ENCODE results near the gene TPP2. TPM values are rescaled to one million over a fixed set of nuclear protein-coding genes. Genes with fewer than 3 reads are reported as not detected.

TPP2 gene
- total RNA-seq, 2 donors from 2014 or later = 31.4 to 31.8 TPM

- TF ChIP-seq POLR2A (IDR thresholded peaks at IDR 0.05) (no peak), POLR2AphosphoS5 (IDR thresholded peaks at IDR 0.05) (no peak), CTCF (IDR thresholded peaks at IDR 0.05) (no peak)
- intact Hi-C loops (cut with DNase I) = no loop called here
- 92% methylated on average over 4 of the region's 4 CpGs for WGBS
- Histone ChIP-seq H3K27ac (no peak overlapping the region), H3K36me3 (no peaks in the 10 kb centered on the region), H3K9me3 (no peaks in the 10 kb centered on the region), H3K4me1 (replicated peaks) (no peaks in the 10 kb centered on the region), H3K27me3 (replicated peaks; ENCODE audit: insufficient read depth) (no peaks in the 10 kb centered on the region), H3K4me3 (no peak overlapping the region)
- no peak for DNase-seq (ENCODE audit: low spot score)
These were observed 83.4 kb downstream of the TPP2 start for GRCh38 chr13:102680133-102680717.

- Histone ChIP-seq H3K4me1 (replicated peaks) (no peaks in the 10 kb centered on the region), H3K36me3 (no peaks in the 10 kb centered on the region), H3K9me3 (no peaks in the 10 kb centered on the region), H3K4me3 (no peak overlapping the region), H3K27me3 (replicated peaks; ENCODE audit: insufficient read depth) (no peaks in the 10 kb centered on the region), H3K27ac (no peak overlapping the region)
- TF ChIP-seq POLR2A (IDR thresholded peaks at IDR 0.05) (no peak), POLR2AphosphoS5 (IDR thresholded peaks at IDR 0.05) (no peak), CTCF (IDR thresholded peaks at IDR 0.05) (no peak)
- DNase-seq (ENCODE audit: low spot score) = no peak
- intact Hi-C loops (cut with DNase I) = no loop called here
- WGBS = 87% methylated on average over 5 of the region's 5 CpGs
These were observed 84.3 kb downstream of the TPP2 start for GRCh38 chr13:102680842-102681740.

- Histone ChIP-seq H3K27me3 (replicated peaks; ENCODE audit: insufficient read depth) (no peaks in the 10 kb centered on the region), H3K4me3 (no peak overlapping the region), H3K4me1 (replicated peaks) (no peaks in the 10 kb centered on the region), H3K9me3 (no peaks in the 10 kb centered on the region), H3K27ac (no peak overlapping the region), H3K36me3 (no peaks in the 10 kb centered on the region)
- no peak for DNase-seq (ENCODE audit: low spot score)
- 71% methylated on average over 4 of the region's 4 CpGs for WGBS
- intact Hi-C loops (cut with DNase I) = no loop called here
- TF ChIP-seq POLR2AphosphoS5 (IDR thresholded peaks at IDR 0.05) (no peak), CTCF (IDR thresholded peaks at IDR 0.05) (no peak), POLR2A (IDR thresholded peaks at IDR 0.05) (no peak)
These were observed 85.4 kb downstream of the TPP2 start for GRCh38 chr13:102682211-102682610.

GRCh38 chr13:102682727-102683126 lies 85.9 kb downstream of the TPP2 start:
- 76% methylated on average over 3 of the region's 3 CpGs for WGBS
- TF ChIP-seq POLR2A (IDR thresholded peaks at IDR 0.05) (no peak), POLR2AphosphoS5 (IDR thresholded peaks at IDR 0.05) (no peak), CTCF (IDR thresholded peaks at IDR 0.05) (no peak)
- intact Hi-C loops (cut with DNase I) = no loop called here

More at GRCh38 chr13:102682727-102683126, 85.9 kb downstream of the TPP2 start:
- DNase-seq (ENCODE audit: low spot score) = no peak
- Histone ChIP-seq H3K27ac (no peak overlapping the region), H3K4me3 (no peak overlapping the region), H3K36me3 (no peaks in the 10 kb centered on the region), H3K27me3 (replicated peaks; ENCODE audit: insufficient read depth) (no peaks in the 10 kb centered on the region), H3K9me3 (no peaks in the 10 kb centered on the region), H3K4me1 (replicated peaks) (no peaks in the 10 kb centered on the region)

All from prostate gland (tissue), 2 donors.